HG03354 (cell line): ENCODE measurements around the gene ACER1.
"Not testable (repeated sequence)": the region's sequence is repeated elsewhere in the genome, so short reads cannot be mapped to it uniquely, and the experiment has no call there.

Source experiments
- ATAC-seq: cut with Tn5 transposase; IDR thresholded peaks from one replicate; pipeline ENCODE4 v1.9.1; 2021; ENCODE audit warnings: mild to moderate bottlenecking; ENCODE audit not compliant: unreplicated experiment, poor library complexity, severe bottlenecking

ACER1 gene

DNA sequence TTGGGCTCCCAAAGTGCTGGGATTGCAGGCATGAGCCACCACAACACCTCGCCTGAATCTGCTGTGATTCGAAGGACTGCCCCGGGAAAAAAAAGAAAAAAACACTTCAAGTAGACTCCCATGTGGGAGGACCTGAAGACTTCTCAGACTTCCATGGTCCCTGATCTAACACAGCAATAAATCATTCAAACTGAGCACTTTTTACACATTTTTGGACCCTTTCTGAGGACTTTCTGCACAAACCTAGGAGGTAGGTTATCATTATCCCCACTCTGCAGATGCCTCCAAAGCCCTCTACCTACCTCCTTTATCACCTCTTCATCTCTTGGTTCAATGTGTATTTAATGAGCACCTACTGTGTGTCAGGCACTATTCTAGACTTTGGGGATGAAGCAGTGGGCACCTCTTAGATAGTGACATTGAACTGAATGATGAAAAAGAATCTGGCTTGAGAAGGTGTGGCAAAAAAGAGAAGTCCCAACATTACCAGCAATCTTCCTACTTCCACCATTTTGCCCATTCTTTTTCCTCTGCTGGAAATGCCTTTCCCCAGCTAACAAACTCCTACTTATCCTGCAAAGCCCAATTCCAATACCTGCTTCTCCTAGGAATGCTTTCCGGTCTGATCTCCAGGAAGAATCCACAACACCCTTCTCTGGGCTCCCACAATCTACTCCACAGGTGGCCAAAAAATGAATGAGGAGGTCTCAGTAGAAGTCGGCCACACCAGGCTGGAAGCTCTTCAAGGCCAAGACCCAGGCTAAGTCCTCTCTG lies 26.3 kb upstream of the ACER1 start:
- no peak for ATAC-seq

DNA sequence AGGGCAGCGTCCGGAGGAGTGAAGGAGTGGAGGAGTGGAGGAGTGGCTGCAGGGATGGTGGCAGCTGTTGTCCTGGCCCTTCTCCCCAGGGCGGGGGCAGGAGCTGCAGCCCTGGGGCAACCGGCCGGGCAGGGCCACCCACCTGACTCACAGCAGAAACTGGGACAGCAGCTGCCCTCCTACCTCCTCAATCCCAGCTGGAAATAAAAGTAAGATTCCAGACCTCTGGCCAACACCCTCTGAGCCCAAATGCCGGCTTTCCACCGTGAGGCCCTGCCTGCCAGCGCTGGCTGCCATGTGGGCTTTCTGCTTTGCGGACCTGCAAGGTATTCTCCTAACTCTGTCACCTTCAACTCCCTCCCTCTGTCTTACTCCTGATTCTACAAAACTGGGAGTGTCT lies 24.6 kb upstream of the ACER1 start:
- no peak for ATAC-seq

DNA sequence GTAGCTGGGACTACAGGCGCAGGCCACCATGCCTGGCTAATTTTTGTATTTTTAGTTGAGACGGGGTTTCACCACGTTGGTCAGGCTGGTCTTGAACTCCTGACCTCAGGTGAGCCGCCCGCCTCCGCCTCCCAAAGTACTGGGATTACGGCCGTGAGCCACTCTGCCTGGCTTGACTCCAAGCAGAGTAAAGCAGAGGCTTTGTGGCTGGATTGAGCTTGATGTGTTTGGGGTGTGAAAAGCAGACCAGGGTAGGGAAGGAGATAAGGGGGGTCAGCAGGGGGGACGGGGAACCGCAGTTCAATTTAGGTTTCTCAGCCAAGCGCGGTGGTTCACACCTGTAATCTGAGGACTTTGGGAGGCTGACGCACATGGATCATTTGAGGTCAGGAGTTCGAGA lies 23.8 kb upstream of the ACER1 start:
- no peak for ATAC-seq

DNA sequence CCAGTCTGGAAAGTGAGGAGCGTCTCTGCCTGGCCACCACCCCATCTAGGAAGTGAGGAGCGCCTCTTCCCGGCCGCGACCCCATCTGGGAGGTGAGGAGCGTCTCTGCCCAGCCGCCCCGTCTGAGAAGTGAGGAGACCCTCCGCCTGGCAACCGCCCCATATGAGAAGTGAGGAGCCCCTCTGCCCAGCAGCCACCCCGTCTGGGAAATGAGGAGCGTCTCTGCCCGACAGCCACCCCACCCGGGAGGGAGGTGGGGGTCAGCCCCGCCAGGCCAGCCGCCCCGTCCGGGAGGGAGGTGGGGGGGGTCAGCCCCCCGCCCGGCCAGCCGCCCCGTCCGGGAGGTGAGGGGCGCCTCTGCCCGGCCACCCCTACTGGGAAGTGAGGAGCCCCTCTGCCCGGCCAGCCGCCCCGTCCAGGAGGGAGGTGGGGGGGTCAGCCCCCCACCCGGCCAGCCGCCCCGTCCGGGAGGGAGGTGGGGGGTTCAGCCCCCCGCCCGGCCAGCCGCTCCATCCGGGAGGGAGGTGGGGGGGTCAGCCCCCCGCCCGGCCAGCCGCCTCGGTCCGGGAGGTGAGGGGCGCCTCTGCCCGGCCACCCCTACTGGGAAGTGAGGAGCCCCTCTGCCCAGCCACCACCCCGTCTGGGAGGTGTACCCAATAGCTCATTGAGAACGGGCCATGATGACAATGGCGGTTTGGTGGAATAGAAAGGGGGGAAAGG lies 22.1 kb upstream of the ACER1 start:
- ATAC-seq: not testable (repeated sequence)

DNA sequence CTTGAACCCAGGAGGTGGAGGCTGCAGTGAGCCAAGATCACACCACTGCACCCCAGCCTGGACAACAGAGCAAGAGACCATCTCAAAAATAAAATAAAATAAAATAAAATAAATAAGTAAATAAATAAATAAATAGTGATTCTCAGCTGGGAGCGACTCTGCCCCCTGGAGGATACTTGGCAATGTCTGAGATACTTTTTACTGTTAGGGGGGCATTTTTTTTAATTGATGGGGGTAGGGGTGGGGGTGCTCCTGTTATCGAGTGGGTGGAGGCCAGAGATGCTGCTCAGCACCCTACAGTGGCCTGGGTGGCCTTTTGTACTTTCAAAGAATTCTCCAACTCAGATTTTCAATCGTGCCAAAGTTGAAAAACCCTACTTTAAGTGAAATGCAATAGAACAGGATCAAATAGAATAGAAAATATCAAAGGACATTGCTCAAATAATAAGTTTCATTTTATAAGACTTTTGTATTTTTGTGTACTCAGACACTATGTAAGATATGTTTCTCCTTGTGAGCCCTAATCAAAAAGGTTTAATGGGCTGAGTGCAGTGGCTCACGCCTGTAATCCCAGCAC lies 20.8 kb upstream of the ACER1 start:
- no peak for ATAC-seq

DNA sequence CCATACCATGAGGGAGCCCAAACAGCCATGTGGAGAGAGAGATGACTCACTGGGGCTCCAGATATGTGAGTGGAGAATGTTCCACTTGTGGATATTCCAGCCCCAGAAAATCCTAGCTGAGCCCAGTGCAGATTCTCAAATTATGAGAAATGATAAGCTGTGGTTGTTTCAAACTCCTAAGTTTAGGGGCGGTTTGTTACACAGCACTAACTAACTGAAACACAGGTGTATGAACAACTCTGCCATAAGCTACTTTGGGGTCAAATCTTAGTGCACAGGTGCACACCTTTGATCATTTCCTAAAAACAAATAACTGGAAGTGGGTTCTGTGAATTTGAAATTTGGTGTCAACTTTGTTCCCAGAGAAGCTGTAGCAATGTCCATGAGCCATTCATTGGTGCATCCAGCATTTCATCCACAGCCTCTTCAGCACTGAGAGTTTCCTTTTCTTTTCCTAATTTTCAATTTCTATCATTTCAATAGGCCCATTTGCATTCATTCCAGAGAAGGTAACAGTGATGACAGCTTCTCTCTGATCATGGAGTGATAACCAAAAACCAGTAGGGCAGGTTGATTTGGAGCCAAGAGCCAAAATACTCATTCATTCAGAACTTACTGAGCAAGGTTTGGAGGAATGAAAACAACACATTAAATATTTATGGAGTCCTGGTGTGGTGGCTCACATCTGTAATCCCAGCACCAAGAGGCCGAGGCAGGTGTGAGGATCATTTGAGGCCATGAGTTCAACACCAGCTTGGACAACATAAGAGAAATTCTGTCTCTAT lies 19.2 kb upstream of the ACER1 start:
- no peak for ATAC-seq

DNA sequence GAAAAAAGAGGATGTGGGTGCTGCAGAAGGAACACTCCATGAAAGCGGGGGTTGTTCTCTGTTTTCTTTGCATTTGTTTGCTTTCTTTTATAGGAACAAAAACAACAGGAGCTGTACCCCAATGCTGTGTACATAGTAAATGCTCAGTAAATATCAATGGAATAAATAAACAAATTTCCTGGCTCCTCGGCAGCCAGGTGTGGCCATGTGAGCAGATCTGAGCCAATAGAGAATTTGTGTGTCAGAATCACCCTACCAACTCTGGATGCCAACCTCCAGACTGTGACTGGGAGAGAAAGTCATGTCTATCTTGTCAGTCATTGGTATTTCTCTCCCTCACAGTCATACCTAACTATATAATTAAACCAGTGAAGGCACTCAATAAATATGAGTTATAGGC lies 17.3 kb upstream of the ACER1 start:
- ATAC-seq: no peak

DNA sequence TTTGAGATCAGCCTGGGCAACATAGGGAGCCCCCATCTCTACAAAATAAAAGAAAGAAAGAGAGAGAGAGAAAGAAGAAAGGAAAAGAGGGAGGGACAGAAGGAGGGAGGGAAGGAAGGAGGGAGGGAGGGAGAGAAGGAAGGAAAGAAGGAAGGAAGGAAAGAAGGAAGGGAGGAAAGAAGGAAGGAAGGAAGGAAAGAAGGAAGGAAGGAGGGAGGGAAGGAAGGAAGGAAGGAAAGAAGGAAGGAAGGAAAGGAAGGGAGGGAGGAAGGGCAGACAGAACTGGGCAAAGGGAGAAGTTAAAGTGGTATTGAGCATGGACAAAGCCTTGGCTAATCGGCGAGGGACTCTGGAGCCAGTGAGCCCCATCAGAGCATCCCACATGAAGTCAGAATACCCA lies 15.9 kb upstream of the ACER1 start:
- not testable (repeated sequence) for ATAC-seq

DNA sequence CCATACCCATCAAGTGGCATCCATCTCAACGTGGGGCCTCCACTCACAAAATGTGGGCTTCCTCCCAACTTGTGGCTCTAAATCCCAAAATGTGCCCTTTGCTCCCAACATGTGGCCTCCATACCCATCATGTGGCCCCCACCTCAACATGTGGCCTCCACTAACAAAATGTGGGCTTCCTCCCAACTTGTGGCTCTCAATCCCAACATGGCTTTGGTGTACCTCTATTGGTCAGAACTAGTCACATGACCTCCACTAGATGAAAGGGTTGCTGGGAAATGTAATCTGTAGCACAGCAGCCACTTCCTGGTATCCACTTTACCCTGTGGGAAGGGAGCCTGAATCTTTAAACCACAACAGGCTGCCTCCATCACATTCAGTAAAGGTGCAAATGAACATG lies 10.1 kb upstream of the ACER1 start:
- ATAC-seq: no peak

DNA sequence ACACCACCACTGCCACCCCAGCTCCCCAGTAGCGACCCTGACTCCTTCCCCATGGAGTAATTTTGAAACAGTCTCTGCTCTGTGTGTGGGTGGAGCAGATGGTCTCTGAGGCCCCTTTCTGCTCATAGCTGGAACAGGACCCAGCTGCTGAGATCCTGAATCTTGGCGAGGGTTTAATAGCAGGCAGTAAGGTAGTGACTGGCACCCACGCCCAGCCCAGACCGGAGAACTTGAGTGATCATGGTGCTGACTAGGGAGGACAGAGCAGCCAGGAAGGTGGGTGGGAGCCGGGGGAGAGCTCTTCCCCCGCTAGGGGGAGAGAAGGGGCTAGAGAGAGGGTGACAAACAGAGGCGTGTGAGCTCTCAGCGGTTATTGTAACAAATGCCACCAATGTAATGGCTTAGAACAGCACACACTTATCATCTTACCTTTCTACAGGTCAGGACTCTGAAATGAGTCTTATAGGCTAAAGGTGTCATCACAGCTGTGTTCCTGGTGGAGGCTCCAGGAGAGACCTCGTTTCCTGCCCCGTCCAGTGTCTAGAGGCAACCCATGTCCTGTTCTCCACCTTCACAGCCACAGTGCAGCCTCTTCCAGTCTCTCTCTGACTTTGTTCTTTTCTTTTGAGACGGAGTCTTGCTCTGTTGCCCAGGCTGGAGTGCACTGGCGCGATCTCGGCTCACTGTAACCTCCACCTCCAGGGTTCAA lies 7.2 kb upstream of the ACER1 start:
- no peak for ATAC-seq

DNA sequence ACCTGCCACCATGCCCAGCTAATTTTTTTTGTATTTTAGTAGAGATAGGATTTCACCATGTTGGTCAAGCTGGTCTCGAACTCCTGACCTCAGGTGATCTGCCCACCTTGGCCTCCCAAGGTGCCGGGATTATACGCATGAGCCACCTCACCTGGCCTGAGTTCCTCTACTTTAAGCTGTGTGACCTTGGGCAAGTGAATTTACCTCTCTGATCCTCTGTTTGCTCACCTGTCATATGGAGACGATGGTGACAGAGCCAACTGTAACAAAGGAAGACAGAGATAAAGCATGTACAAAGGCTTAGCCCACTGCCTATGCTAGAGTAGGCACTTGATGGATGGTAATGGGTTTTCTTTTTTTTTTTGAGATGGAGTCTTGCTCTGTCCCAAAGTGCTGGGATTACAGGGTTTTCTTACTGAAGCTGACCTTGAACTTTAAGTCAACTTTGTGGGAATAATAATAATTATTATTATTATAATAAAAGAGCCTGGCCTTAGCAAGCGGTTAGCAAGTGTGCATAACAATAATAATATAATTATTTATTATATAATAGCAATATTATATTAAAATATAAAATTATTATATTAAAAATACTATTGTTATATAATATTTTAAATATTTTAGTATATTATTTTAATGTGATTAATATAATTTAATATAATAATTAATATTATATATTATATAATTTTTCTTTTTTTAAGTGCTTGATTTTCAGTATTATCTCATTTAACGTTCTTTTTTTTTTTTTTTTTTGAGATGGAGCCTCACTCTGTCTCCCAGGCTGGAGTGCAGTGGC lies 1.3 kb upstream of the ACER1 start:
- ATAC-seq: no peak

DNA sequence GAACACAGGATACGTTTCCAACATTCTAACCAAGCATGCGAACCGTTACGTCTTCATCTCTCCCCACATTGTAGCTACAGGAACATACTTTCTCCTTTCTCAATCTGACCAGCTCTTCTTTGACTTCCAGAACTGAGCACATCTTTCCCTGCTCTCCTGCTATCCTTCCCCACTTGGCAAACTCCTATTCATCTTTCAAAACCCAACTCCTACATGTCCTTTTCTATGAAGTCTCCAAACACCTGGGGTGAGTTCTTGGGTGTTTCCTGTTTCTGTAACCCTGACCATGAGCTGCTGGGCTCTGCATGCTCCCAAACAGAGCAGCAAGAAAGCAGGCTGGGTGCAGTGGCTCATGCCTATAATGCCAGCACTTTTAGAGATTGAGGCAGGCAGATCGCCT lies 6.6 kb downstream of the ACER1 start:
- no peak for ATAC-seq

DNA sequence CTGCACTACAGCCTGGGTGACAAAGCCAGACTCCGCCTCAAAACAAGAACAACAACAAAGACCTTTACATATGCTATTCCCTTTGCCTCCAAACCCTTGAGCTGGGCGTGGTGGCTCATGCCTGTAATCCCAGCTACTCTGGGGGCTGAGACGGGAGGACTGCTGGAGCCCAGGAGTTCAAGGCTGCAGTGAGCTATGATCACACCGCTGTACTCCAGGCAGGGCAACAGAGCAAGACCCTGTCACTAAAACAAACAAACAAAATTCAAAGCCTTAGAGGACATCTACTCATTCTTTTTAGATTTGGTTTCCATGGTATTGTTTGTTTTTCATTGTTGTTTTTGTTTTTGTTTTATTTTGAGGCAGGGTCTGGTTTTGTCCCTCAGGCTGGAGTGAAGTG lies 7.8 kb downstream of the ACER1 start:
- no peak for ATAC-seq

DNA sequence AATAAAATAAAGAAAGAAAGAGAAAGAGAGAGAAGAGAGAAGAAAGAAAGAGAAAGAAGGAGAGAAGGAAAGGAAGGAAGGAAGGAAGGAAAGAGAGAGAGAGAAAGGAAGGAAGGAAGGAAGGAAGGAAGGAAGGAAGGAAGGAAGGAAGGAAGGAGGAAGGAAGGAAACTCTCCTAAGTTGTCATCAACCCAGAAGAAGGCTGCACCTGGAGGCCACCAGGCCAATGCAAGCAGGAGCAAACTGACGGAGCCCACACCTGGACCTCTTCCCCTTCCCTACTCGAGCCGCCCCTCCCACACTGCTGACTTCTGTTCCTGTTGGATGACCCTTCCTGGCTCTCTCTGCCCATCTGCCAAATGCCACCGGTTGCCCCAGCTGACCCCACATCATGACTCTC lies 8.7 kb downstream of the ACER1 start:
- ATAC-seq: no peak

DNA sequence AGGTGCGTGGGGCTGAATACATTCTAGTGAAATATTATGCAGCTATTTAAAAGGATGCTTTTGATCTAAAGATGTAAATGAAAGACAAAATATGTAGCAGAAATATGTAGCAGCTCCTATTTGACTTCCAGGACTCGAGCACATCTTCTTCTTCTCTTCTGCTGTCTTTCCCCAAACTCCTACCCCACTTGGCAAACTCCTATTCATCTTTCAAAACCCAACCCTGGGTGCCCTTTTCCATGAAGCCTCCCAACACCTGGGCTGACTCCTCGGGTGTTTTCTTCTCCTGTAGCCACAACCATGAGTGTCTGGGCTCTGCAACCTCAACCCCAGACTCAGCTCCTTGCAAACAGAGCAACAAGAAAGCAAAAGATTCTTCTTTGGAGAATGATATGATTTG lies 11.1 kb downstream of the ACER1 start:
- ATAC-seq: no peak

DNA sequence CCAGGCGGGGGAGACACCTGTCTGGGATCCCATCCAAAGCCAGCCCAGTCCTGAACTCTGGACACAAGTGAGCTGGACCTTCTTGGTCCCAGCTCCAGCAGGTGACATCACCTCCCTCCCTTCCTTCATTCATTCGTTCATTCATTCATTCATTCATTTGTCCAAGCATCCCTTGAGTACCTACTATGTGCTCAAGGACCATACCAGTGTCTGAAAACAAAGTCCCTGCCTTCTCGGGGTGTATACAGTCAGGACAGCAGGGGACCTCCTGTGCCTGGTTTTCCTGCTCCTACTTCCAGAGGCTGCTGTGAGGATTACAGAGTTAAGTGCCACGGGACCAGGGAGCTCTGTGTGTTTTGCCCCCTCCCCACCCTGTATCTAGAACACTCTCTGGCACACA lies 14.0 kb downstream of the ACER1 start:
- no peak for ATAC-seq

DNA sequence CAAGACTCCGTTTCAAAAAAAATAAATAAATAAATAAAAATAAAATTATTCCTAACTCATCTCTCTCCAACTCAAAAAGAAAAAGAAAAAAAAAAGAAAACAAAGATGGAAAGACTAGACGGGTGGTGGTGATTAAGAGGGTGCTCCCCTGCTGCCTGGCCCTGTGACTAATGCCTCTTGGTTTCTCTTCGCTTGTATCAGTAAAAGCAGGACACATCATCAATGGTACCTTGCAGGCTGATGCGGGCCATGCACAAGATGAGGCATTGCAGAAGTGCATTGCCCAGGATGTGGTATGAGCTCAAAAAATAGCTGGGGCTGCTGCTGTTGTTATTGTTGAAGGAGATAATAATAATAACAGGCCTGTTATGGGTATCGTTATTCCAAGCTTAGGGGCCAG lies 14.6 kb downstream of the ACER1 start:
- no peak for ATAC-seq

DNA sequence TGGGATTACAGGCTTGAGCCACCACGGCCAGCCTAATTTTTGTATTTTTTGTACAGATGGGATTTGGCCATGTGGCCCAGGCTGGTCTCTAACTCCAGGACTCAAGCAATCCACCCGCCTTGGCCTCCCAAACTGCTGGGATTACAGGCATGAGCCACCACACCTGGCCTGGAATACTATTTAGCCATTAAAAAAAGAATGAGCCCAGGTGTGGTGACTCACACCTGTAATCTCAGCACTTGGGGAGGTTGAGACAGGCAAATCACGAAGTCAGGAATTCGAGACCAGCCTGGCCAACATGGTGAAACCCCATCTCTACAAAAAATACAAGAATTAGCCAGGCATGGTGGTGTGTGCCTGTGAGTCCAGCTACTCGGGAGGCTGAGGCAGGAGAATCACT lies 17.8 kb downstream of the ACER1 start:
- not testable (repeated sequence) for ATAC-seq

DNA sequence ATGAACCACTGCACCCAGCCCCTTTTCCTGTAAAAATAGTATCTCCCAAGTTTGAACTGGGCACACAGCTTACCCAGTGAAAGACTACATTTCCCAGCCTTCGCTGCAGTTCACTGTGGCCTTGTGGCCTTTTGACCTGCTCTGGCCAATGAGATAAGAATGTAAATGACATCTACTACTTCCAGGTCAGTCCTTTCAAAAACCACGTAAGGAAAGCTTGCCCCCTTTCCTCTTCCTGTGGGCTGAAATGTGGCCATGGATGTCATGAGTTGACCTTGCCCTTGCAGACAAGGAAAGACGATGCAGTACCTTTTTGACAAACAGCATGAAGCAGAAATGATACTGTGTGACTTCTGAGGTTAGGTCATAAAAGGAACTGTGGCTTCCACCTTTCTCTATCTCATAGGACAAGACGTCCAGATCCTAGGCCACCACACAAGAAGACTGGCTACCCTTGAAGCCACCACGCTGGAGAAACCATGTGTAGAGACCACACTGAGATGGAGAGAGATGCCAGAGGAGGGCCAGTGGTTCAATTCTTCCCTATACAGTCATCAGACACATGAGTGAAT lies 19.9 kb downstream of the ACER1 start:
- no peak for ATAC-seq
